Osteoblast (primary cell): ENCODE results near the gene MVD. TPM values are rescaled to one million over a fixed set of nuclear protein-coding genes. Genes with fewer than 3 reads are reported as not detected.

Experiments used
- DNase-seq: peaks from one replicate; pipeline ENCODE4 v3.0.0; 2011; ENCODE audit warnings: low spot score, mixed read lengths; ENCODE audit not compliant: insufficient read length; ENCODE audit errors: missing footprints
- H2AFZ ChIP-seq: 2 replicates; pipeline ENCODE4 v1.6.0; 2011; ENCODE audit warnings: mild to moderate bottlenecking, low read length
- H3K27ac ChIP-seq: 2 replicates; pipeline ENCODE4 v1.5.1; 2011; ENCODE audit warnings: mild to moderate bottlenecking, low read depth, low read length, moderate library complexity
- H3K27me3 ChIP-seq: 2 replicates; pipeline ENCODE4 v1.6.0; 2012; ENCODE audit warnings: mild to moderate bottlenecking, control low read depth, inconsistent platforms, low read length, moderate library complexity; ENCODE audit not compliant: insufficient read depth
- H3K36me3 ChIP-seq: 2 replicates; pipeline ENCODE4 v1.5.1; 2011; ENCODE audit warnings: mild to moderate bottlenecking, low read length, control low read depth, moderate library complexity; ENCODE audit not compliant: insufficient read depth
- H3K4me1 ChIP-seq: 2 replicates; pipeline ENCODE4 v1.5.1; 2011; ENCODE audit warnings: mild to moderate bottlenecking, low read length, control low read depth, moderate library complexity; ENCODE audit not compliant: insufficient read depth
- H3K4me2 ChIP-seq: 2 replicates; pipeline ENCODE4 v1.6.0; 2011; ENCODE audit warnings: mild to moderate bottlenecking, low read length; ENCODE audit not compliant: insufficient read depth
- H3K4me3 ChIP-seq: fragments of 200-600 bp; sonication (generic); 3 replicates; pipeline ENCODE4 v1.5.1; 2012; ENCODE audit warnings: mild to moderate bottlenecking, low read length, inconsistent platforms; ENCODE audit not compliant: insufficient read depth
- H3K79me2 ChIP-seq: 2 replicates; pipeline ENCODE4 v1.6.0; 2012; ENCODE audit warnings: mild to moderate bottlenecking, low read length, control low read depth, inconsistent platforms; ENCODE audit not compliant: insufficient read depth
- H3K9me3 ChIP-seq: 2 replicates; pipeline ENCODE4 v1.5.1; 2011; ENCODE audit warnings: low read depth, low read length, control low read depth
- H4K20me1 ChIP-seq: 2 replicates; pipeline ENCODE4 v1.6.0; 2012; ENCODE audit warnings: mild to moderate bottlenecking, low read length, control low read depth; ENCODE audit not compliant: insufficient read depth
- total RNA-seq: library from RNA; depleted of rRNA; stranded (reverse); fragments of >200 nt; gene quantifications from 2 replicates; pipeline ENCODE4 v1.2.3, GENCODE V29; 2012
- TF ChIP-seq, protein P1 (sequence below): IDR thresholded peaks from 2 replicates; pipeline ENCODE4 v1.5.1; 2011; ENCODE audit warnings: mild to moderate bottlenecking, low read depth, low read length, moderate library complexity; ENCODE audit errors: extremely low read depth

The MVD gene
- total RNA-seq, 1 donor, result 67.3 TPM

- Histone ChIP-seq H4K20me1 (peaks cover 11% of the 10 kb centered on the region), H3K4me1 (peaks cover 6% of the 10 kb centered on the region), H3K4me2 (peak overlapping the region; percentile 84), H3K27ac (no peak overlapping the region), H3K79me2 (no peaks in the 10 kb centered on the region), H2AFZ (no peak overlapping the region), H3K27me3 (peaks cover 29% of the 10 kb centered on the region), H3K4me3 (peak overlapping the region; percentile 73), H3K36me3 (peaks cover 3% of the 10 kb centered on the region), H3K9me3 (no peaks in the 10 kb centered on the region)
- DNase-seq, result peak; percentile 96
- TF ChIP-seq, protein P1, sequence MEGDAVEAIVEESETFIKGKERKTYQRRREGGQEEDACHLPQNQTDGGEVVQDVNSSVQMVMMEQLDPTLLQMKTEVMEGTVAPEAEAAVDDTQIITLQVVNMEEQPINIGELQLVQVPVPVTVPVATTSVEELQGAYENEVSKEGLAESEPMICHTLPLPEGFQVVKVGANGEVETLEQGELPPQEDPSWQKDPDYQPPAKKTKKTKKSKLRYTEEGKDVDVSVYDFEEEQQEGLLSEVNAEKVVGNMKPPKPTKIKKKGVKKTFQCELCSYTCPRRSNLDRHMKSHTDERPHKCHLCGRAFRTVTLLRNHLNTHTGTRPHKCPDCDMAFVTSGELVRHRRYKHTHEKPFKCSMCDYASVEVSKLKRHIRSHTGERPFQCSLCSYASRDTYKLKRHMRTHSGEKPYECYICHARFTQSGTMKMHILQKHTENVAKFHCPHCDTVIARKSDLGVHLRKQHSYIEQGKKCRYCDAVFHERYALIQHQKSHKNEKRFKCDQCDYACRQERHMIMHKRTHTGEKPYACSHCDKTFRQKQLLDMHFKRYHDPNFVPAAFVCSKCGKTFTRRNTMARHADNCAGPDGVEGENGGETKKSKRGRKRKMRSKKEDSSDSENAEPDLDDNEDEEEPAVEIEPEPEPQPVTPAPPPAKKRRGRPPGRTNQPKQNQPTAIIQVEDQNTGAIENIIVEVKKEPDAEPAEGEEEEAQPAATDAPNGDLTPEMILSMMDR, result no peak
Observed at GRCh38 chr16:88634994-88635670, 27.8 kb downstream of the MVD start.

DNA sequence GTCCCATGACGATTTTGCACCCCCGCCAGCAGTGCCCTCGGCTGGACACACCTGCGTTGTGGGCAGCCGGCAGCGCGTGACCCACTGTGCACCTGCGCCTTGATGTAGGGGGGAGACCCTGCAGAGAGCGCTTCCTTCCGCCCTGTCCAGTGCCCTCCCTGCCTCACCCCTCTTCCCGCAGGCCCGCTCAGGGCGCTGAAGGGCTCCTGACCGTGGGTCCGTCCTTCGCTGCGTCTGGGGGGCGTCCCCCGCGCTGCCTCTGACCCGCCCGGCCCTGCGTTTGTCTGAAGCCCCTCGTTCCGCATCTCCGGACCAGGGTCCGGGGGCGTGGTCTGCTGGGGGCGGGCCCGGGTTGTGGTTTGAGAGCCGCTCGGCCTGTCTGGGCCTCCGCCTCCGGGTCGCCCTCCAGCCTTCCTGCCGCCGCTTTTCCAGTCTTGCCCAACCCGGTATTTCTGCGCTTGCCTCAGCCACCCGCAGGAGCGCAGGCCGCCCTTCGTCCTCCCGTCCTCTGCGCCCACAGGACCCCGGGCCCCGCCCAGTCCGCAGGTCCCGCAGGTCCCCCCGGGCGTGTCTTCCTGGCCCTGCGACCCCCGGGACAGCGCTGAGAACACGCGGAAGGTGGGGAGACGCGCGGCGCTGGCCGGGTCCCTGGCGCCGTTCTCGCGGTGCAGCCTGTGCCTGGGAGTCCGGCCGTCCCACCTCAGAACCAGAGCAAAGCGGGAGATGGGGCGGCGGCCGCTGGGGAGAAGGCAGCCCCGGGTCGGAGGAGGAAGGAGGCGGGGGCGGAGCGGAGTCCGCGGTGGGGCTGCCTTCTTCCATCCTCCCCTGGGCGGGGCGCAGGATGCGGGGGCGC lies 28.5 kb downstream of the MVD start:
- TF ChIP-seq, protein P1, result no peak
- H3K27ac ChIP-seq, result no peak overlapping the region
- H3K4me1 ChIP-seq, result peaks cover 6% of the 10 kb centered on the region
- H3K79me2 ChIP-seq, result no peaks in the 10 kb centered on the region
- H3K4me2 ChIP-seq, result peak overlapping the region; percentile 84
- no peak overlapping the region for H2AFZ ChIP-seq
- no peaks in the 10 kb centered on the region for H3K9me3 ChIP-seq
- H3K36me3 ChIP-seq, result peaks cover 10% of the 10 kb centered on the region
- DNase-seq, result peak; percentile 98
- H4K20me1 ChIP-seq, result peaks cover 11% of the 10 kb centered on the region
- peak overlapping the region; percentile 73 for H3K4me3 ChIP-seq
- peaks cover 21% of the 10 kb centered on the region for H3K27me3 ChIP-seq

DNA sequence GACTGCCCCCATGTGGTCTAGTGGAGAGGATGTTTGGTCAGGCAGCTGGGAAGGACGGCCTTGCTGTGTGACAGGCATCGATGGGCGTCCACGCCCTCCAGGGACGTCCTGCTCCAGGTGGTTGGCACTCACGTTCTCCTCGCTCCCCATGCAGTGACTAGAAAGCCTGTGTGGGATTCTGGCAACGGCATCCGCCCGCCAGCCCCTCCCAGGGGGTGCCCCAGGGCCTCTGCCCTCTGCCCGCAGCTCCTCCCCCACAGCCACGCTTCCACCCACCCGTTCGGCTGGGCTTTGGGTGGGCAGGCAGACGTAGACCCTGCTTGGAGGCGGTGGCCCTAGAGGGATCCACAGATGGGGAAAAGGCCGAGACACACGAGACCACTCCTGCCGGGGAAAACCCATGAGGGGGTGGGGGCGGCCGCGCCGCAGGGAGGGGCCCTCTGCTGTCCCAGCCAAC lies 29.2 kb downstream of the MVD start:
- Histone ChIP-seq H4K20me1 (peaks cover 11% of the 10 kb centered on the region), H2AFZ (no peak overlapping the region), H3K4me2 (peak overlapping the region; percentile 84), H3K4me1 (peaks cover 6% of the 10 kb centered on the region), H3K4me3 (peak overlapping the region; percentile 73), H3K27ac (no peak overlapping the region), H3K36me3 (peaks cover 13% of the 10 kb centered on the region), H3K9me3 (no peaks in the 10 kb centered on the region), H3K79me2 (no peaks in the 10 kb centered on the region), H3K27me3 (peaks cover 14% of the 10 kb centered on the region)
- TF ChIP-seq, protein P1, result peak; percentile 31
- peak; percentile 94 for DNase-seq

DNA sequence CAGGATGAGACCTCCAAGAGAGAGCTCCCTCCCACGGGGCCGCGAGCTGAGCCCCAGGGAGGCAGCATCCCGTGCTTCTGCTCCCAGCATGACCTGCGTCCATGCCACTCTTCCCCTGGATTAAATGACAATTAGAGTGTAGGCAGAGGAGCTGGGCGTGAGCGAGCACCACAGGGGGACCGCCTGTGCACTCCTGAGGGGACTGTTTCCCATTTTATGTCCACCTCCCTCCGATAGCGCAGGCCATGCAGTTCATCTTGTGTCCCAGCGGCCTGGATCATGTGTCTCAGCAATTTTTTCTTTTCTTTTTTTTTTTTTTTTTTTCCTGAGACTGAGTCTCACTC lies 30.3 kb downstream of the MVD start:
- TF ChIP-seq, protein P1, result no peak
- H4K20me1 ChIP-seq, result peaks cover 11% of the 10 kb centered on the region
- no peaks in the 10 kb centered on the region for H3K9me3 ChIP-seq

More for the DNA sequence above, 30.3 kb downstream of the MVD start:
- H3K27me3 ChIP-seq, result peaks cover 3% of the 10 kb centered on the region
- no peak overlapping the region for H2AFZ ChIP-seq
- H3K36me3 ChIP-seq, result peaks cover 20% of the 10 kb centered on the region
- H3K79me2 ChIP-seq, result no peaks in the 10 kb centered on the region
- no peak for DNase-seq
- peaks cover 6% of the 10 kb centered on the region for H3K4me1 ChIP-seq
- no peak overlapping the region for H3K27ac ChIP-seq
- no peak overlapping the region for H3K4me2 ChIP-seq
- no peak overlapping the region for H3K4me3 ChIP-seq
